Measurements from ENCODE around the gene ATP5F1D. TPM values are rescaled to one million over a fixed set of nuclear protein-coding genes. Genes with fewer than 3 reads are reported as not detected.

The ATP5F1D gene
- total RNA-seq, 2 experiments from 2014 or later: 161 to 180 TPM

GRCh38 chr19:1229056-1229923 lies 12.3 kb upstream of the ATP5F1D start:
- DNase-seq: no peak
- Mint-ChIP-seq H3K4me3 (no peak overlapping the region), H3K27me3 (no peaks in the 10 kb centered on the region), H3K27ac (no peak overlapping the region), H3K9me3 (ENCODE audit: low read depth) (no peaks in the 10 kb centered on the region), H3K4me1 (peaks cover 3% of the 10 kb centered on the region), H3K36me3 (ENCODE audit: low read depth) (peaks cover 2% of the 10 kb centered on the region)
- intact Hi-C loops (cut with DNase I, micrococcal nuclease): no loop called here
- CTCF ChIA-PET: no interaction called here
- no peak for ATAC-seq
- POLR2A ChIA-PET: no interaction called here

GRCh38 chr19:1229924-1230782 lies 11.4 kb upstream of the ATP5F1D start:
- H3K4me1 Mint-ChIP-seq: peaks cover 3% of the 10 kb centered on the region
- no peak overlapping the region for H3K27ac Mint-ChIP-seq
- no peak overlapping the region for H3K4me3 Mint-ChIP-seq
- no peak for ATAC-seq
- H3K9me3 Mint-ChIP-seq (ENCODE audit: low read depth): no peaks in the 10 kb centered on the region
- H3K27me3 Mint-ChIP-seq: no peaks in the 10 kb centered on the region
- ChIA-PET POLR2A (no interaction called here), CTCF (no interaction called here)
- DNase-seq: no peak
- intact Hi-C loops (cut with DNase I, micrococcal nuclease): no loop called here
- peaks cover 2% of the 10 kb centered on the region for H3K36me3 Mint-ChIP-seq (ENCODE audit: low read depth)

- CTCF ChIA-PET: no interaction called here
- H3K27me3 Mint-ChIP-seq: no peaks in the 10 kb centered on the region
- no peak overlapping the region for H3K27ac Mint-ChIP-seq
- POLR2A ChIA-PET: no interaction called here
- intact Hi-C loops (cut with DNase I, micrococcal nuclease): no loop called here
- H3K9me3 Mint-ChIP-seq (ENCODE audit: low read depth): no peaks in the 10 kb centered on the region
- peak; percentile 28 for ATAC-seq
- DNase-seq: no peak
- peaks cover 3% of the 10 kb centered on the region for H3K4me1 Mint-ChIP-seq
- H3K36me3 Mint-ChIP-seq (ENCODE audit: low read depth): peaks cover 2% of the 10 kb centered on the region
- no peak overlapping the region for H3K4me3 Mint-ChIP-seq
Measured at GRCh38 chr19:1230783-1231489, 10.6 kb upstream of the ATP5F1D start.

- no peak overlapping the region for H3K27ac Mint-ChIP-seq
- peaks cover 2% of the 10 kb centered on the region for H3K36me3 Mint-ChIP-seq (ENCODE audit: low read depth)
- no peak for DNase-seq
- CTCF ChIA-PET: interaction anchor here (0.8 to 1.2 kb wide), 3 partner anchors 12 to 179 kb away, joined by 3 read pairs; no protein-coding TSS in a partner anchor
- ATAC-seq: peak; percentile 9
- intact Hi-C loops (cut with DNase I, micrococcal nuclease): no loop called here
- no peaks in the 10 kb centered on the region for H3K27me3 Mint-ChIP-seq
- H3K4me1 Mint-ChIP-seq: peaks cover 3% of the 10 kb centered on the region
- H3K9me3 Mint-ChIP-seq (ENCODE audit: low read depth): no peaks in the 10 kb centered on the region
- no peak overlapping the region for H3K4me3 Mint-ChIP-seq
- POLR2A ChIA-PET: no interaction called here
Measured at GRCh38 chr19:1231729-1232637, 9.6 kb upstream of the ATP5F1D start.

GRCh38 chr19:1232652-1233072 lies 8.9 kb upstream of the ATP5F1D start:
- no peak for DNase-seq
- Mint-ChIP-seq H3K4me3 (no peak overlapping the region), H3K9me3 (ENCODE audit: low read depth) (no peaks in the 10 kb centered on the region), H3K36me3 (ENCODE audit: low read depth) (no peaks in the 10 kb centered on the region), H3K27me3 (no peaks in the 10 kb centered on the region), H3K27ac (no peak overlapping the region), H3K4me1 (peaks cover 3% of the 10 kb centered on the region)
- ChIA-PET POLR2A (no interaction called here), CTCF (interaction anchor here (1.2 kb wide), 1 partner anchor 12 kb away, joined by 3 read pairs; no protein-coding TSS in a partner anchor)
- intact Hi-C loops (cut with DNase I, micrococcal nuclease): no loop called here
- ATAC-seq: no peak

GRCh38 chr19:1233115-1233667 lies 8.4 kb upstream of the ATP5F1D start:
- no peak overlapping the region for H3K4me3 Mint-ChIP-seq
- no peaks in the 10 kb centered on the region for H3K36me3 Mint-ChIP-seq (ENCODE audit: low read depth)
- intact Hi-C loops (cut with DNase I, micrococcal nuclease): no loop called here
- H3K27ac Mint-ChIP-seq: no peak overlapping the region
- no peaks in the 10 kb centered on the region for H3K9me3 Mint-ChIP-seq (ENCODE audit: low read depth)
- DNase-seq (no peak), ATAC-seq (no peak)
- peaks cover 3% of the 10 kb centered on the region for H3K4me1 Mint-ChIP-seq
- H3K27me3 Mint-ChIP-seq: peaks cover under 1% of the 10 kb centered on the region
- POLR2A ChIA-PET: no interaction called here
- CTCF ChIA-PET: interaction anchor here (0.6 kb wide), 1 partner anchor 10 kb away, joined by 3 read pairs; no protein-coding TSS in a partner anchor

GRCh38 chr19:1234051-1234954 lies 7.2 kb upstream of the ATP5F1D start:
- H3K27me3 Mint-ChIP-seq: peaks cover 6% of the 10 kb centered on the region
- no peak overlapping the region for H3K4me3 Mint-ChIP-seq
- ChIA-PET POLR2A (no interaction called here), CTCF (interaction anchor here (0.6 kb wide), 1 partner anchor 9 kb away, joined by 3 read pairs; no protein-coding TSS in a partner anchor)
- ATAC-seq (no peak), DNase-seq (no peak)
- intact Hi-C loops (cut with DNase I, micrococcal nuclease): no loop called here
- peaks cover 10% of the 10 kb centered on the region for H3K4me1 Mint-ChIP-seq
- H3K36me3 Mint-ChIP-seq (ENCODE audit: low read depth): no peaks in the 10 kb centered on the region
- H3K27ac Mint-ChIP-seq: no peak overlapping the region
- no peaks in the 10 kb centered on the region for H3K9me3 Mint-ChIP-seq (ENCODE audit: low read depth)

- Mint-ChIP-seq H3K27me3 (peaks cover 6% of the 10 kb centered on the region), H3K4me1 (peaks cover 13% of the 10 kb centered on the region), H3K36me3 (ENCODE audit: low read depth) (no peaks in the 10 kb centered on the region), H3K4me3 (no peak overlapping the region), H3K9me3 (ENCODE audit: low read depth) (no peaks in the 10 kb centered on the region), H3K27ac (no peak overlapping the region)
- intact Hi-C loops (cut with DNase I, micrococcal nuclease): no loop called here
- ATAC-seq: no peak
- CTCF ChIA-PET: no interaction called here
- no peak for DNase-seq
- POLR2A ChIA-PET: no interaction called here
Measured at GRCh38 chr19:1234955-1235380, 6.6 kb upstream of the ATP5F1D start.

GRCh38 chr19:1235625-1236538 lies 5.7 kb upstream of the ATP5F1D start:
- ChIA-PET CTCF (no interaction called here), POLR2A (no interaction called here)
- intact Hi-C loops (cut with DNase I, micrococcal nuclease): no loop called here
- no peak for DNase-seq
- no peaks in the 10 kb centered on the region for H3K36me3 Mint-ChIP-seq (ENCODE audit: low read depth)
- H3K27ac Mint-ChIP-seq: no peak overlapping the region
- peak overlapping the region; percentile 6 for H3K4me3 Mint-ChIP-seq
- peaks cover 6% of the 10 kb centered on the region for H3K27me3 Mint-ChIP-seq
- ATAC-seq: no peak
- peaks cover 15% of the 10 kb centered on the region for H3K4me1 Mint-ChIP-seq
- H3K9me3 Mint-ChIP-seq (ENCODE audit: low read depth): no peaks in the 10 kb centered on the region
